ENCODE results near the gene RPL28.

The RPL28 gene

DNA sequence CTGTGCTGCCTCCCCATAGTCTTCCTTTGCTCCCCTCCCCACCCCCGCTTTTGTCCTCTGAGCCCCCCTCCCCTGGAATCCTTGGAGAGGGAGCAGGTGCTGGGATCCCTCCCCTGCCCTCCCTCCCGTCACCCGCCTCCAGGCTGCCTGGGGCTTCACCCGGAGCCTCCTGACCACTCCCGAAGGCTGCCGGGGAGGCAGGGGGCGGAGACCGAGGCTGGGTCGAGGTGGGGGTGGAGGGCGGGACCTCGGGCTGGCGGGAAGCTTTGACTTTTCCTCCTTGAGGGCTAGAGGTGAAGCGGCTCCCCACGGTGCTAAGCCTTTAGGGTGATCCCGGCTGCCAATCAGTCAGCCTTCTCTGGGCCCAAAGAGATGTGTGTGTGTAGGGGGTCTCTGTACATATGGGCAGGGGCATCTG, 44.6 kb upstream of the RPL28 start:
- peak overlapping the region; percentile 16 for H3K4me3 ChIP-seq (ENCODE audit: low read depth, low read length)
- peak; percentile 45 for DNase-seq (ENCODE audit: low read depth)
- TF ChIP-seq, protein P1, sequence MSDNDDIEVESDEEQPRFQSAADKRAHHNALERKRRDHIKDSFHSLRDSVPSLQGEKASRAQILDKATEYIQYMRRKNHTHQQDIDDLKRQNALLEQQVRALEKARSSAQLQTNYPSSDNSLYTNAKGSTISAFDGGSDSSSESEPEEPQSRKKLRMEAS (IDR thresholded peaks at IDR 0.05; ENCODE audit: low read depth, low read length), result no peak
- TF ChIP-seq, protein P2, sequence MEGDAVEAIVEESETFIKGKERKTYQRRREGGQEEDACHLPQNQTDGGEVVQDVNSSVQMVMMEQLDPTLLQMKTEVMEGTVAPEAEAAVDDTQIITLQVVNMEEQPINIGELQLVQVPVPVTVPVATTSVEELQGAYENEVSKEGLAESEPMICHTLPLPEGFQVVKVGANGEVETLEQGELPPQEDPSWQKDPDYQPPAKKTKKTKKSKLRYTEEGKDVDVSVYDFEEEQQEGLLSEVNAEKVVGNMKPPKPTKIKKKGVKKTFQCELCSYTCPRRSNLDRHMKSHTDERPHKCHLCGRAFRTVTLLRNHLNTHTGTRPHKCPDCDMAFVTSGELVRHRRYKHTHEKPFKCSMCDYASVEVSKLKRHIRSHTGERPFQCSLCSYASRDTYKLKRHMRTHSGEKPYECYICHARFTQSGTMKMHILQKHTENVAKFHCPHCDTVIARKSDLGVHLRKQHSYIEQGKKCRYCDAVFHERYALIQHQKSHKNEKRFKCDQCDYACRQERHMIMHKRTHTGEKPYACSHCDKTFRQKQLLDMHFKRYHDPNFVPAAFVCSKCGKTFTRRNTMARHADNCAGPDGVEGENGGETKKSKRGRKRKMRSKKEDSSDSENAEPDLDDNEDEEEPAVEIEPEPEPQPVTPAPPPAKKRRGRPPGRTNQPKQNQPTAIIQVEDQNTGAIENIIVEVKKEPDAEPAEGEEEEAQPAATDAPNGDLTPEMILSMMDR (IDR thresholded peaks at IDR 0.05; ENCODE audit: low read depth, low read length), result no peak
- TF ChIP-seq POLR2A (IDR thresholded peaks at IDR 0.05; ENCODE audit: extremely low read depth, insufficient read length) (no peak), MYC (IDR thresholded peaks at IDR 0.05; ENCODE audit: low read depth, low read length) (no peak)

GRCh38 chr19:55341595-55342531, 43.9 kb upstream of the RPL28 start:
- TF ChIP-seq, protein P1 (IDR thresholded peaks at IDR 0.05; ENCODE audit: low read depth, low read length), result no peak
- TF ChIP-seq MYC (IDR thresholded peaks at IDR 0.05; ENCODE audit: low read depth, low read length), result no peak
- TF ChIP-seq, protein P2 (IDR thresholded peaks at IDR 0.05; ENCODE audit: low read depth, low read length), result no peak
- no peak for TF ChIP-seq POLR2A (IDR thresholded peaks at IDR 0.05; ENCODE audit: extremely low read depth, insufficient read length)
- DNase-seq (ENCODE audit: low read depth), result no peak
- no peak overlapping the region for H3K4me3 ChIP-seq (ENCODE audit: low read depth, low read length)

- no peak overlapping the region for H3K4me3 ChIP-seq (ENCODE audit: low read depth, low read length)
- no peak for DNase-seq (ENCODE audit: low read depth)
- TF ChIP-seq, protein P2 (IDR thresholded peaks at IDR 0.05; ENCODE audit: low read depth, low read length), result no peak
- TF ChIP-seq, protein P1 (IDR thresholded peaks at IDR 0.05; ENCODE audit: low read depth, low read length), result no peak
- no peak for TF ChIP-seq POLR2A (IDR thresholded peaks at IDR 0.05; ENCODE audit: extremely low read depth, insufficient read length)
- no peak for TF ChIP-seq MYC (IDR thresholded peaks at IDR 0.05; ENCODE audit: low read depth, low read length)
These were observed 41.3 kb upstream of the RPL28 start for GRCh38 chr19:55344444-55344843.

DNA sequence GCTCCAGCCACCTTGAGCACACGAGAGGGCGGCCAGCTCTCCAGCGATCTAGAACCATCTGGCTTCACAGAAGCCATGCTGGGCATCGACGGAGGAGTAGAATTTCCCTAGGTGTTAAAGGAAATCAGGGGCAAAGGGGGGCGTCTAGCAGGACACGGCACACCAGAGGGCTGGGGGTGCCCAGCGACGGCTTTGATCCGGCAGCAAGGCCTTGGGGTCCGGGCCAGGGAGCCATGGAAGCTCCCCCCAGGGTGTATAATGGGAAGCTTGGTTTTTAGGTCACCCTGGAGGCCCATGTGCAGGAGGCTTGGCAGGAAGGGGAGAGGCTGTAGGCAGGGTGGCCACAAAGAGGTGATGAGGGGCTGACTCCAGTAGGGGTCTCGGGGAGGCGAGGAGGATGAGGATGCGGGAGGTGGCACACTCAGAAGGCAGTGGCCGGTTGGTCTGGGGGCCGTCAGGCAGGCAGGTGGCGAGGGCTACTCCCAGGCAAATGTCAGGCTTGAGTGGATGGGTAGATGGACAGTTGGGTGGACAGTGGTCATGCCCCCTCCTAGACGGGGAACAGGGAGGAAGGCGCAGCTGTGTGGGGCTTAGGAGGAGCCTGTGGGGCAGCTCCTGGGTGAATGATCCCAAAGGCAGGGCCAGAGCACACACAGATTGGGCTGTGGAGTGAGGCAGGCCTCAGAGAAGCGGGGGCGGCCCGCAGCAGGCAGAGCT, 40.5 kb upstream of the RPL28 start:
- no peak overlapping the region for H3K4me3 ChIP-seq (ENCODE audit: low read depth, low read length)
- no peak for DNase-seq (ENCODE audit: low read depth)
- no peak for TF ChIP-seq MYC (IDR thresholded peaks at IDR 0.05; ENCODE audit: low read depth, low read length)
- TF ChIP-seq POLR2A (IDR thresholded peaks at IDR 0.05; ENCODE audit: extremely low read depth, insufficient read length), result no peak
- TF ChIP-seq, protein P2 (IDR thresholded peaks at IDR 0.05; ENCODE audit: low read depth, low read length), result no peak
- TF ChIP-seq, protein P1 (IDR thresholded peaks at IDR 0.05; ENCODE audit: low read depth, low read length), result no peak

DNA sequence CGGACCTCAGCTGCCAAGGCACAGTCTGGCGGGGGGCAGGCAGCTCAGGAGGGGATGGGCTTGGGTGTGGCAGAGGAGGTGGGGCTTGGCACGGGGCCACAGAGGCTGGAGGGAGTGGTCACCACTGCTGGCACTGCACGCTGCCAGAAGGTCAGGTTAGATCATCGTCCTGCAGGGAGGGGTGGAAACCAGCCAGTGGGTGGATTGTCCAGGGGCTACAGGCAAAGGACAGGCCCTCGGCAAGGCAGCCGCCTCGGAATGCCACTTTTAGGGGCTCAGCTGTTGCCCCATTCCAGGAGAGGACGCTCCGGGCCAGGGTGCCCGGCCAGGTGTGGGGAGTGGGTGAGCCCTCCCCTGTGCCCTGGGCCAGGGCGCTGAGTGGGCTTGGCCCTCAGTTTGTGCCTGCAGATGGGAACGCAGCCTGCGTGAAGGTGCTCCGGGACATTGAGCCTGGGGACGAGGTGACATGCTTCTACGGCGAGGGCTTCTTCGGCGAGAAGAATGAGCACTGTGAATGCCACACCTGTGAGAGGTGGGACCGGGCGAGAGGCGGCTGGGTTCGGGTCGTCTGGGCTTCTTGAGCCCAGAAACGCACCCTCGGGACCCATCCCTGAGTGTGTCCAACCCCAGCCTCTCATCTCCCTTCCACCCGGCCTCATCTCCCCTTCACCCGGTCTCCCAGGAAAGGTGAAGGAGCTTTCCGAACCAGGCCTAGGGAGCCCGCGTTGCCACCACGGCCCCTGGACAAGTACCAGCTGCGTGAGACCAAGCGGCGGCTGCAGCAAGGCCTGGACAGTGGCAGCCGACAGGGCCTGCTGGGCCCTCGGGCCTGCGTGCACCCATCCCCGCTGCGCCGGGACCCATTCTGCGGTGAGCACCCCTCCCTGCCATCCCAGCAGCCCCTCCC, 39.7 kb upstream of the RPL28 start:
- DNase-seq (ENCODE audit: low read depth), result no peak
- H3K4me3 ChIP-seq (ENCODE audit: low read depth, low read length), result no peak overlapping the region
- TF ChIP-seq, protein P1 (IDR thresholded peaks at IDR 0.05; ENCODE audit: low read depth, low read length), result no peak
- TF ChIP-seq MYC (IDR thresholded peaks at IDR 0.05; ENCODE audit: low read depth, low read length), result no peak
- TF ChIP-seq, protein P2 (IDR thresholded peaks at IDR 0.05; ENCODE audit: low read depth, low read length), result no peak

All from NB4 (cell line).